AG08396 (cell line): ENCODE results near the gene SLC12A8.
A peak's percentile ranks its signal among the peaks of the same experiment; 100 is the strongest.

Experiments
- DNase-seq: peaks from one replicate; pipeline ENCODE4 v3.0.0; 2012; ENCODE audit warnings: low spot score, mixed read lengths

SLC12A8 gene

DNA sequence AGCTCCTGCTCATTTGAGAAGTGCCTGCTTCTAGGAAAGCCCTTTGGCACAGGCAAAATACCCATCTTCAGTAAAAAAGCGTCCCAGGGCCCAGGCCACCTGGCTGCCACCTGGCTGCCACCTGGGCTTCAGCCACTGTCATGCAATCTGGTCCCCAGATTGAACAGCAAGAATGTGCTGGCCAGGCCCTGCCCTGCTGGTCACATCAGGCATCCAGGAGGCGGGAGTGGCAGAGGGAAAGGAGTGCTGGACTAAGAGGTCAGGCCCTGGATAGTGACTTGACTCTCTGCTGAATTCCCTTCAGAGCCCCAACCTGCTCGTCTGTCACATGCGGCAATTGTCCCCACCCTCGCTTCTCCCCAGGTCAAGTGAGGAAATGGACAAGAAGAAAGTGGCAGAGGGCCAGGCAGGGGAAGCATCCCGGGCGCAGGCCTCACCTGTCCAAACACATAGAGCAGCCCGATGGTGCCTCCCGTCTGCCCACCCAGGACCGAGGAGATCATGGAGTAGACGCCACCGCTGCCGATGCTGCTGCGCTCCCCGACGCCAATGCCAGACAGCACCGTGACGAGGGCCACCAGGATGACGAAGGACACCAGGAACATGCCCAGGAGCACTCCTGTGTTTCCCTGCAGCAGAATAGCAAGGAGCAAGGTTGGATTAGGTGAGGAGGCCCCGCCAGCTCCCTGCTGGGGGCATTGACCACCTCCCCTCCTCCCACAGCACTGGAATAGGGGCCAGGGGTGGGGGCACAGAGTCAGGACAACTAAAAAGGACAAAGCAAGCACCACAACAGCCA lies 25.5 kb downstream of the SLC12A8 start:
- DNase-seq: no peak

DNA sequence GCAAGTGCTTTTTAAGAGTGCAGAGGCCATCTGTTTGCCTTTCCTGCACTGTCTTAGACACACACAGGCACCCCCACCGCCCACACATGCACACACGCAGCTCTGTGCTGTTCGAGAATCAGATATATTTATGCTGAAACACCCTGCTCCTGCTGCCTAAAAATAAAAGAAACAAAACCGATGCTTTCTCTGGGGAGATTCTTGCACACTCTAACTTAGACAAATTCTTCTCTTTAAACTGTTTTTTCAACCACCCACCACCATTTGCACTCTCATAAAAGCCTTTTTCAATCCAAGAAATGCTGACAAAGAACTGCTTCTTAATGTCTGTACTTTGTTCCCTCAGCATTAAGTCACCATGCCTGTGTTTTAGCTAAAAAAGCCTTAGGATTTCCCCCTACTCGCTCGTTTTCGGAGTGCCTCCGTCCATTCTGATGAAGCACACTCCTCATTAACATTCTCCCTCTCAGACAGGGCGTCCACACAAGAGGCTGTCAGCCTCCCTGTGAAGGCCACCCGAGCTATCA lies 26.2 kb downstream of the SLC12A8 start:
- DNase-seq: peak; percentile 34

DNA sequence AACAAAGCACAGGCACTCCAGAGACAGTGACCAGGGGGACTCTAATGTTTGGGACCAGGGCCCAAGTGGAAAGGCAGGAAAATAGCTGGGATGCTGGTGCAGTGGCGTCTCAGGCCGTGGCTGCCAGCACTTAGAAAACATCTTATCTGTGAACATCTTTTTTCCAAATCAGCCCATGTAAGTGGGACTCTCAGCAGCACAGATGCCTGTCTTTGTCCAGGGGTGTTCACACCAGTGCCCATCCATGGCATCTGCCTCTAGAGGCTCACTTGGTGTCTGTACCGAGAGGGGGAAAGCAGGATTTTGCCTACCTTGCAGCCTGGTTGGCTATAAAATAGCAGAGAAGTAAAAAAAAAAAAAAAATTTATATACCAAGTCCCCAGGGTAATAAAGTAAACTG lies 26.7 kb downstream of the SLC12A8 start:
- DNase-seq: no peak

DNA sequence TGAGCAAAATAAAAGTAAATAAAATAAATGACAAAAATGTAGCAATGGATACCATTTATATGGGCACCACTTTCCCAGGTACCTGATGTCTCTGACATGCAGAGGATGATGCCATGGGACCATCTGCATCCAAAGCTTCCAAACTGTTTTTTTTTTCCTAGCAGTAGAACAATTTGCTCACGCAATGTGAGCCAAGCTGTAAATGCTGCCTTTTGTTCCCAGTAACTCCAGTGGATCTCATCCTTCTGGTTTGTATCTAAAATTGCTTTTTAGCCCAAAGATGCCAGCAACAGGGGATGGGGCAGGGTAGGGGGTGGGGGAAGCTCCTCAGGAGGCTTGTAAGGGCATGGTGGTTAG lies 32.7 kb downstream of the SLC12A8 start:
- DNase-seq: no peak

DNA sequence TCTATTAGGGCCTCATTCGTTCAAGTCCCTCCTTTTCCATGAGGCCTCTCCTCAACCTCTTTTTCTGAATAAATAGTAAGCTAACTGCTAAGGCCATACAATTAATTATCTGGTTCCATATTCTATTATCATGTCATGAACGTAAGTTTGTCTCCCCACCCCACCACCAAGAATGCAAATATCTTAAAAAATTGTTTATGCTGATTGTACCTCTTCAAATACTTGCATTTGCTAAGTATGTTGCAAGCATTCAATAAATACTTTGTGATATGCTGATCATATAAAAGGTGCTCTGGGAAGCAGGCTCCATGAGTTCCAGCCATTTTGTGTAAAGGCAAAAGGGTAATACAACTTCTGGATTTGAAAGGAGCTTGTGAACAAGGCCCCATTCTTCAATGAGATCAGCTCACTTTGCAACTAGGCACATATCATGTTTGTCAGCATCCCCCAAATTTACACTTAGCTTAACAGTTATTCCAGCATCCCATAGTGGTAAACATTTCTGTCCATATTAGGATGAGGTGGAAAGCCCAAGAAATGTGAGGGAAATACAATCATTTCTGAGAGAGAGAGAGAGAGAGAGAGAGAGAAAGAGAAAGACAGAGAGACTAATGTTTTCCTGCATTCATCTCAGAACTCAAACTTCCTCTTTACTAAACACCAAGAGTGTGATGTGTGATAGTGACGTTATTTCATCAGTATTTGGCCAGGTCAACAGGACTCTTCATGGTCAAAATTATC lies 33.2 kb downstream of the SLC12A8 start:
- DNase-seq: no peak

DNA sequence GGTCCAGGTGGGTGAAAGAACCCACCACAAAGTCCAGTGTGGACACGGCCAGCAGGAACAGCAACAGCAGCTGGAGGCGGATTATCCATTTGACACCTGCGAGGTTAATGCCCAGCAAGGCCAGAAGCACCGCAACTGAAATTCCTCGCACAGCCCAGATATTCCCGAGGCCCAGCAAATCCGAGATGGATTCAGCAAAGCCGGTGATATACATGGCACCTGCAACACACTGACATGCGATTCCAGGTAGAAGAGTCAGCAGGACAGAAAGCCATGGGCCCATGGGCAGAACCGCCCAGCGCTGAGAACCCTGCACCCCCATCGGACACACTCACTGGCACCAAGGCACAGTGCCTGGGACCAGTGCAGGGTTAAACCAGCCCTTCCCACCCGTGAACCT lies 34.8 kb downstream of the SLC12A8 start:
- DNase-seq: no peak

DNA sequence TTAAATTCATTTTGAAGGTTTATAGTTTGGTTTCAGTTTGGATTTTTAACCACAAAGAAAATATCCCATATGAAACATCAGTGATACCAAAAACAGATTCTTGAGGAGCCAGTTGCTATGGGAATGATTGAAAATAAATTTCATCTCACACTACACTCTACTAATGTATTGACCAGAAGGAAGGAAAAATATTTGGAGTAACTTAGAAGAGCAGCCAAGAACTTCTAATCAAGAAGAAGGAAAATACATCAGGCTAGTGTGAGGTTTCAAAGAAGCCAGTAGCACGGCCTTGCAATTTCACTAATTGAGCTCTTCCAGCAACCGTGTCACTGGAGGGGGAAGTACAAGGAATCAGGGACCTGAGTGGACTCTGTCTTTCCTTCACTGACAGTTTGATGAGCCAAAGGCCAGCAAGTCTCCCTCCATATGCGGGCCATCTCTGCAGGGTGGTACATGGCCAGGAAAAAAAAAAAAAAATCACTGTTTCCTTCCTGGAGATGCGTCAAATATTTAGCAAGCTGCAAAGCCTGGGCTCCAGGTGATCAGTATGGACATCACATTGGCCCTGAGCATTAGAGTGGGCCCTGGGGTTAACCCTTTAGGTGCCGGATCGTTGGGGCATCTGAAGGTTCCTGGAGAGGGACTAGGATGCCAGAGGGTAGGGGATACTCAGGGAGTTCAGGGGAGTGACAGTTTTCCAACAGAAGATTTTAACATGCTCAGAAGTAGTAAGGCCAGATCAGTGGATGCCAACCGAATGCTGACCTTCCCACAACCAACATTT lies 37.1 kb downstream of the SLC12A8 start:
- DNase-seq: no peak

DNA sequence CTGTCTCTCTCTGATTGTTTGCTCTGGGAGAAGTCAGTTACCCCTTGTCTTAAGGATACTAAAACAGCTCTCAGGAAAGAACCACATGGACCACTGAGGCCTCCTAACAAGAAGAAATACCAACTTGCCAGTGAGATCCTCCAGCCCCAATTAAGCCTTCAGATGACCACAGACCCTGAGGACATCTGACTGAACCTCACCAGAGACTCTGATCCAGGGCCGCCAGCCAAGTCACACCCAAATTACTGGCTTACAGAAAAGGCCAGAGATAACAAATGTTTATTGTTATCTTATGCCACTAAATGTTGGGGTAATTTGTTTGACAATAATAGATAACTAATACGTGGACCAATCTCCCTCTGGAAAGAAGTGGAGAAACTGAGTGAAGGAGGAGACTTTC lies 40.2 kb downstream of the SLC12A8 start:
- DNase-seq: no peak

DNA sequence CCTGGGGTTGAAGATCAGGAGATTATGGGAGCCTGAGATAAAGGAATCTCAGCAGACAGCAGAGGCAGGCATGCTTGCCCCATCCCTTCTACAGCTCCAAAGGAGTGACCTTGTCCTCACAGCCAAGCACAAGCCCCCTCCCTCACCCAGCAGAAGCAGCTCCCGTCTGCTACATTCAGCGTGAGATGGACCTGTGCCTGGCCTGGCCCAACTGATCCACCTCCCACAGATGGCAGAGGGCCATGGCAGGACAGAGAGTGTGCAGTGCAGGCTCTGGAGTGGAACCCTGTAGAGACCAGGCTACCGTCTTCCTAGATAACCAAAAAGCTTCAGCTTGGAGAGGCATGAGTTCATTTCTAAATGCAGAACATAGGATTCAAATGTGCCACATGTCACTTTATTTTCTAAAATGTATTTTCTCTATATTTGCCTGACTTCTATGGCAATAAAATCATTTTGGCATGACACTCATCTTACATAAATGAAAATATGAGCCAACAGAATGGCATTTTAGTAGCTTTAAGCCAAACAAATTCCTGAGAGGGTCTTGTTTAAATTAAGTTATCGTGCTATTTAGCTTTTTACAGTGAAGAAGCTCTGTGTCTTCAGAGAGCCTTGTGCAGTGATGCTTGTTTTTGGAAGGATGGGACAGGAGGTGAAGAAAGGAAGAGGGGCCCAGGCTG lies 43.7 kb downstream of the SLC12A8 start:
- DNase-seq: no peak

DNA sequence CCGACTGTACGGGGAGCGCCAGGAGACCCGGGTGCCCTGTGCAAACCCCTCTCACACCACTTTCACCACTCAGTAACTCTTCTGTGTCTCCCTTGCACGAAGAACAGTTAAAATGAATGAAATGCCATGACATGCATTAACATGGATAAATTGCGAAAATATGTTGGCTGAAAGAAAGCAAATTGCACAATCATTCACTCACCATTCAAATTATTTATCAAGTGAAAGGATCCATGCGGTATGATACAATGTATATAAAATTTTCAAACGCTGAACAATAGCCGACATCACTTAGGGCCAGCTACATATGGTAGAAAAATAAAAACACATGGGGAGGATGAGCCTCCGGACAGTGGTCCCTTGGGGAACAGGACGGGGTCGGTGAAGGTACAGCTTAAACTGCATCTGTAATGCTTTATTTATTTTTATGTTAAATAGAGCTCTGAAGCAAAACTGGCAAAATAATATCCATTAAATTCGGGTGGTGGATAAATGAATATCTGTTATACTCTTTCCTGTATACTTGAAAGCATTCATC lies 45.9 kb downstream of the SLC12A8 start:
- DNase-seq: no peak

DNA sequence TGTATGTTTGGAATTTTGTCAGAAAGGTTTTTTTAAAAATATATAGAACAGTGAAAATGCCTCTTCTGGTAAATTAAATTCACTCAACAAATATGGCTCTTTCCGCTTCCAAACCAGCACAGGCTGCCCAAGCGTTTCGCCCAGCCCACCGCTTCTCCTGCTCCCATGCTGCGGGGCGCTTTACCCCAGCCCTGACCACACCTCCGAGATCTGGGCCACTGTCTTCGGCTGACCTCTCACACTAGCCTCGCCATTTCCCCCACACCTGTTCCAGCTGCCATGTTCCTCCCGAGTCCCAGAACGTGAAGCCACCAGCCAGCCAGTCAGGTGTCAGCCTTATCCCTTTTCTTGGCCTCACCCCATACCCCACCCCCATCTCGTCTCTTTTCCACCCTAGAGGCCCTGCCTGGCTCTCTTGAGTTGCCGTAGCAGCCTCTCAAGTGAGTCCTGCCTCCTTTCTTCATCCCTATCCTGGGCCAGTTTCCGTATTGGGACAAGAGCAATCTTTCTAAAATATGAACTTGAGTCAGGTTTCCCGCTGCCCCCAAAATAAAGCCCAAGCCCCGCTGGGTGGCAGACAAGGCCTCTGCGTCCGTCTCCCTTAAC lies 46.5 kb downstream of the SLC12A8 start:
- DNase-seq: no peak

DNA sequence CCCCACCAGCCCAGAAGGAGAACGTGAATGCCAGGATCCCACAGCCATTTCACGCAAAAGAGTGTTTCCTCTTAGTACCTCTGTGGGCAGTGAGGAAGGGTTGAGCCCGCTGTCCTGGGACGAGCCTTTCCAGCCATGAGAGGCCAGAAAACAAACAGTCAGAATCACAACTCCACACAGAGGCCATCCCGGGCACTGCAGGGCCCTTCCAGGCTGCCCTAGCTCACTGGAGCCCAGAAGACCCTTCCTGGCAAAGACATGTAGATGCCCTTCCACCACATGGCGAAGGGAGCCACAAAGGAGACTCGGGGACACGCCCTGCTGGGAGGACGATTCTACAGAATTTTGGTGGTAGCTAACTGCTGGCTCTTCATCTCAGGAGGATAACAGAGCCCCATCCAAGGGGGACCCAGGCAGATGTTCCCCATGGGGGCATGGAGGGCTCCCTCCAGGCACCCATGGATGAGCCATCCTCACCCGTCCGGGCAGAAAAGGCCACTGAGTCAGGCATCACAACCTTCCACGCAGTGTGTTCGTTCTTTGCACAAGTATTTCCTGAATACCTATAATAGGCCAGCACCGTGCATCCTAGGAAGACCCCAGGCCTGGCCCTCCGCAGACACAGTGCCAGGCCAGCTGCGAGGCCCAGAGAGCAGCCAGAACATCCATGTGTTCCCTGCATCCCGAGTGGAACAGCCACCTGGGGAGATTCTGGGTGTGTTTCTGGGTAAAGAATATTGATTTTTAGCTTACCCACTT lies 47.2 kb downstream of the SLC12A8 start:
- DNase-seq: peak; percentile 71

DNA sequence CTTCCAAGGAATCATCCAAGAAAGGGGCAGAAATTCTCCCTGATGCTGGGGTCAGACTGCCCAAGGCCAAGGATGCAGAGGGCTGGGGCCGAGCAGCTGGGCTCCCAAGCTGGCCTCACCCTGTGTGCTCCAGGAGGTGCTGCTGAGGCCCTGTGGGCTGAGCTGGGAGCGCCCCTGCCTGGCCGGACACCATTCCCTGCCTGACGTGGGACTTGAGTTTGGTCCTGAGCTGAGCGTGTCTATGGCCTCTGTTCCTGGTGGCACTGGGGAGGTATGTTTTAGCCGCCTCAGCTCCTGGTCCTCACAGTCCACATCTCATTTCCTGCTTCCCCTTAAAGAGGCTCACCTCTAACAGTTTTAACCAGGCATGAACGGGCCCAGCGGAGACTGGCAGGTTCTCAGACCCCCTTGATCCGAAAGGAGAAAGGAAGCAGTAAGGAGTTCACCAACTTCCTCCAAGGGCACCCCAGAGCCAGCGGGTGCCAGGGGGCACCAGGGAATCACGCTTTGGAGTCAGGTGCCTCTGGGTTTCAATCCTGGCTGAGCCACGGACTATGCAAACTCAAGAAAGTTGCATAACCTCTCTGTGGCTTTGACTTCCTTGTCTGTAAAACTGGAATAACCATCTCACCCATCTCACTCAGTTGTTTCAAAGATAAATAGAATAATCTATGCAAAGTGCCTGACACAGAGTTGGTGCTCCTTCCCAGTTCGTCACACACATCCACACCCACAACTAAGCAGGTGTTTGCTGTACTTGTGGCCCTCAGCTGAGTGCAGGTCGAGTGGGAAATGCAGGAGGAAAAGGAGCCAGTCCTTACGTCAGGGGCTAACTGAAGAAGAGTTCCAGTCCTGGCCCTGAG lies 48.6 kb downstream of the SLC12A8 start:
- DNase-seq: peak; percentile 39

DNA sequence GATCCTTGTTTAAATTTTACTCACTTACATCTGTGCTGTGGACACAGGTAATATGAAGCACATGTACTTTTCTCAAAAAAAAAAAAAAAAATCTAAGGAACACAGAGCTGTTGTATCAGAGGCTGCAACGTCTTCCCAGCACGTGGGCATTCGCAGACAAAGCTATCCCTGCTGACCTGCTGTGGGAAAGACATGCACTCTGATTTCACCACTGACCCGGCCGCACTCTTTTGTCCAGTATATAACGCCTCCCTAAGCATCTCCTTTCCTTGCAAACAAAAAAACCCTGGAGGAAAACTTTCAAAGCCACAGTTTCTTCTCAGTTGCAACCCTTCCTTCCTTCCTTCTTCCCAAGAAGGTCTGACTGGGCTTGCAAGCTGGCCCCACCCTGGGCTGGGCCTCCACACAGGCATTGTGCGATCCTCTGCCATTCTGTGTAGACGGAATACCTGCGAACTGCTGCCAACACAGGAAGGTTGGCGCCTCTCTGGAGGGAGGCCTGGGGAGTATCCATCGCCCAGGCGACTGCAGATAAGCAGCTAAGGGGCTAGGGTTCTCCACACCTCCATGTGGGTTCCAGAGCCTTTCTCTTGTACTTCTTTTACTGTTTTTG lies 50.8 kb downstream of the SLC12A8 start:
- no peak for DNase-seq

DNA sequence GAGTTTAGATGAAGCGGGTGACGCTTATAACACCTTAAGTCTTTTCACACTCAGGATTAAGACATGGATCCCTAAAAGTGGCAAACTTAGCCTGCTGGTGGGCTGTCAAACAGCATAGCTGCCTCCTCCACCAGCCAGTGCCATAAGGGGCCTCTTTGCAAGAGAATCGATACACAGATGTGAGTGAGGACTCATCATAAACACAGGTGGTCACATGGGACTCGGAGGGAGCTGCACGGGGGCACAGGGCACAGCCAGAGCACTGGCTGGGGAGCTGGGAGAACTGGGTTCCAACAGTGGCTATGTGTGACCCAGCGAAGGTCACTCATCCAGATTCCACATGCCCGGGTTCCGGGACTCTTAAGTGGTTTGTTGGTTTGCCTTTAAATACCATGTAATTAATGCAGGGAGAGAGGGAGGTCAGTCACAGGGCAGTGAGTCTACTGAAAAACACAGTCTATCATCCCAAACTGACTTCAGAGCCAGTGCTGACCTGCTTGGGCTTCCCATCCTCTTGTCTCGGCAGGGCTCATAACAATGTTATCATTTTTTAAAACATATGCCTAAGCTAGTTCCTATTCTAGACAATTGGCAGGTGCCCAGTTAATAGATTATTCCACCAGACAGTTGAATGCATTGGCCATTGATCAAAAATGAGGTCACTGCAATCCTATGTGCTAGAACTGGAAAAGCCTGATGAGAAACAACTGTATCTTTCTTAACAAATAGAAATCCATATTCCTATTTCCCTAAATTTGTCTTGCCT lies 51.8 kb downstream of the SLC12A8 start:
- no peak for DNase-seq

DNA sequence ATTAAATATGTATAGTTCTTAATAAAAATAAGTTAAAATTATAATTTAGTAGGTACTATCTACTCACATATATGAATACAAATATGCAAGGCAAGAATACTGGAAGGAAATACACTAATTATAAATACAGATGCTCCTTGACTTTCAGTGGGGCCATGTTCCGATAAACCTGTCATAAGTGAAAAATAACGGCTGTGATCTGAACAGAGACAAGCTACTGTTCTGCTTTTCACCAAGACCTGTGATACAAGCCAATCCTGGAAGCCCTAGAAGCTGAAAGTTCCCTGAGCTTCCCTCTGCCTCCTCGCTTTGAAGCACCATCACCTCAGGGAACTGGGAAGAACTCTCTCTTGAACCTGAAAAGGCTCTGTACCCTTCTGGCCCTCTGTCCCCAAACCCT lies 55.4 kb downstream of the SLC12A8 start:
- no peak for DNase-seq

DNA sequence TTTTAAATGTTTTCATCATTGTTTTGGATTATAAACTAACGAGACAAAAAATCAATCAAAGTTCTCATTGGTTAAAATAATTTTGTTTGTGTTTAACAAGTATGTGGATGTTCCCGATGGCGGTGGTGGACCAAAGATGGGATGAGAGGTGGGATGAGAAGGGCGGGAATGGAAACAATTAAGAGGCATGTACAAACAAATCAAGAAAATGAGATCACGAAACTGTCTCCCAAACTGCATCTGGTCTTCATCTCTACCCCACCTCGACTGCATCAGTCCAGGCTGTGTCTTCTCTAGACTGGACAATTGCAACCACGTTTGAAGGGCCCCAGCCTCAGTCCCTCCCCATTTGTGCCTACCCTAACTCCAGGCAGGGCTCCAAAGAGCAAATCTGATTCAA lies 56.1 kb downstream of the SLC12A8 start:
- DNase-seq: no peak

DNA sequence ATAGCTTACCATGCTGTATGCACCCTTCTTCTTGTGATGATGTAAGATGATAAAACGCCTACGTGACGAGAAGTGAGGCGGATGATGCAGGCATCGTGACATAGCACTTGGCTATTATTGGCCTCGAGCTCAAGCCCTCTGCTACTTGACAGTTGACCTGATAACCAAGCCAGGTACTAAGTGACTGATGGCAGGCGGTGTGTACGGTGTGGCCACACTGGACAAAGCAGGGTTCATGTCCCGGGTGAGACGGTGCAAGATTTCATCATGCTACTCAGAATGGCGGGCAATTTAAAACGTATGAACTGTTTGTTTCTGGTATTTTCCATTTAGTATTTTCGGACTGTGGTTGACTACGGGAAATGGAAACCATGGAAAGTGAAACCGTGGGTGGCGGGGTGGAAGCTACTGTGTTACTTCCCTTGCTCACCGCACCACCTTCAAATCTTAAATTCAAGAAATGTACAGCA lies 57.7 kb downstream of the SLC12A8 start:
- no peak for DNase-seq
